H1 (cell line): ENCODE measurements around the gene MCM9. TPM values are rescaled to one million over a fixed set of nuclear protein-coding genes. Genes with fewer than 3 reads are reported as not detected.

Experiments
- ATF3 ChIP-seq: IDR thresholded peaks from 2 replicates; pipeline ENCODE4 v1.6.1; 2011; ENCODE audit warnings: low read depth, mild to moderate bottlenecking, low read length; ENCODE audit not compliant: insufficient read depth
- BACH1 ChIP-seq: IDR thresholded peaks from 2 replicates; pipeline ENCODE4 v1.6.1; 2012; ENCODE audit warnings: low read length, improper control_type of control experiment
- EZH2 ChIP-seq: fragments of 200-600 bp; sonication (generic); IDR thresholded peaks from 2 replicates; pipeline ENCODE4 v1.7.1; 2012; ENCODE audit warnings: low read depth, mild to moderate bottlenecking, moderate library complexity, low read length, inconsistent platforms; ENCODE audit not compliant: severe bottlenecking
- HDAC6 ChIP-seq: IDR thresholded peaks from one replicate; pipeline ENCODE4 v1.7.1; 2012; ENCODE audit warnings: low read depth, mild to moderate bottlenecking, inconsistent platforms, low read length, moderate library complexity
- JUN ChIP-seq: IDR thresholded peaks from 2 replicates; pipeline ENCODE4 v1.6.1; 2011; ENCODE audit warnings: low read depth, mild to moderate bottlenecking, improper control_type of control experiment, low read length
- RBBP5 ChIP-seq: IDR thresholded peaks from 2 replicates; pipeline ENCODE4 v1.7.1; 2012; ENCODE audit warnings: low read depth, mild to moderate bottlenecking, inconsistent platforms, low read length, moderate library complexity, borderline replicate concordance
- SAP30 ChIP-seq: fragments of 300-600 bp; sonication (generic); IDR thresholded peaks from 2 replicates; pipeline ENCODE4 v1.7.1; 2012; ENCODE audit warnings: low read length, moderate library complexity, mild to moderate bottlenecking, inconsistent platforms; ENCODE audit not compliant: insufficient read depth, insufficient replicate concordance
- SP4 ChIP-seq: IDR thresholded peaks from 2 replicates; pipeline ENCODE4 v1.6.1; 2012; ENCODE audit warnings: low read length, inconsistent platforms
- SRF ChIP-seq: IDR thresholded peaks from 2 replicates; pipeline ENCODE4 v1.6.1; 2011; ENCODE audit warnings: mild to moderate bottlenecking, low read depth, low read length, moderate library complexity
- polyA plus RNA-seq, 7 experiments: library from polyadenylated mRNA; depleted of rRNA in 3 of 7; stranded (reverse) in 5 of 7; unstranded in 2 of 7; fragments of >200 nt in 5 of 7; fragments of 200-250 nt in 2 of 7; gene quantifications; 1 replicate in 5 of 7; 2 replicates in 1 of 7; 4 replicates in 1 of 7; pipeline versions ENCODE4 v1.2.1 to v1.2.3, GENCODE V29; 2011 to 2013; ENCODE audit warnings: missing spikeins in 2 of 7, mixed read lengths in 2 of 7
- total RNA-seq: library from RNA; stranded (reverse); fragmentation: NEBNext Ultra II Directional; extraction: Animal tissue kit (Norgen Biotek cat#: 25700); gene quantifications from 2 replicates; pipeline ENCODE4 v1.2.1, GENCODE V29; 2021

MCM9 gene
- total and polyA plus RNA-seq, 2 of the 8 experiments (the other 6 are each of a cell fraction or from before 2014, with no cell fraction given): 3.7 to 11.4 TPM

DNA sequence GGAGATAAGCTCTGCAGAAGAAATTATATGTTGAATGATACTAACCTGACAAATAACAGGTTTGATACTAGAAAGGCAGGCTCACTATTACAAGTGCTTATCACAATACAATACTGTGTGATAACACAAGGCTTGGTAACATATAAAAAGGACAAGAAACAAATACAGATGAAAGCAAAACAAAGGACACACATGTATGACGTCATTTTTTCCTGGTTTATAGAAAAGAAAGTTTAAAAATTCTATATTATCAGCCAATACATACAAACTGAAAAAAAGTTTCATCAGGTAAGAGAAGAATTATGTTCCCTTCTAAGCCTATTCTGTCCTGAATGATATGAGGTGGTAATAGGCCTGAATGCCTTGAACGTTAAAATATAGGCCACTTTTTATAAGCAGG, 32.3 kb upstream of the MCM9 start (continued):
- TF ChIP-seq SRF (no peak), RBBP5 (no peak), EZH2 (no peak), HDAC6 (no peak), SAP30 (no peak), JUN (no peak), SP4 (no peak), BACH1 (no peak), ATF3 (no peak)
